ENCODE results near the gene TIE1. TPM values are rescaled to one million over a fixed set of nuclear protein-coding genes. Genes with fewer than 3 reads are reported as not detected.

Gene TIE1
- total RNA-seq, 1 donor from 2014 or later: 0.98 TPM

DNA sequence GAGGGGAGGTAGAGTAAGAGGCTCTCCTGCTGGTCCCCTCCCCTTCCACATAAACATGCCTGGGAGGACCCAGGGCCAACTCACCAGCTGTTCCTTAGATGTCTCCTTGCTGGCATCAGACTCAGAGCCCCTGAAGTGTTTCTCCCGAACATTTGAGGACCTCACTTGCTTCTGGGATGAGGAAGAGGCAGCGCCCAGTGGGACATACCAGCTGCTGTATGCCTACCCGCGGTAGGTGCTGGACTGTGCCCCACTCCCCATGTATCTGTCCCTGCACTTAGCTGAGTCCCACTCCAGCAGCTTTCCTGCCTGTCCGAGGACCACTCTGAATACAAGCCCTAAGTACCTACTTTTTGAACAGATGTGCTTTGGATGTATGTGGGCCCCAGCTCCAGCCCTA lies 37.2 kb downstream of the TIE1 start:
- Histone ChIP-seq H3K9me3 (ENCODE audit: insufficient read depth, low read depth, low read length) (no peaks in the 10 kb centered on the region), H3K4me3 (ENCODE audit: insufficient read depth, low read depth, low read length) (no peak overlapping the region), H3K27me3 (ENCODE audit: insufficient read depth, low read length) (peaks cover 2% of the 10 kb centered on the region), H2AFZ (ENCODE audit: low read depth, low read length) (no peak overlapping the region), H3K4me2 (ENCODE audit: low read length) (no peak overlapping the region), H3K9ac (ENCODE audit: low read length) (no peak overlapping the region), H3K36me3 (ENCODE audit: insufficient read depth, low read length) (no peaks in the 10 kb centered on the region), H3K27ac (ENCODE audit: low read depth, low read length) (no peak overlapping the region), H3K79me2 (ENCODE audit: insufficient read depth, low read length) (no peaks in the 10 kb centered on the region), H3K4me1 (ENCODE audit: insufficient read depth, low read length) (no peaks in the 10 kb centered on the region), H4K20me1 (ENCODE audit: insufficient read depth, low read length) (no peaks in the 10 kb centered on the region)
- Mint-ChIP-seq H3K9me3 (ENCODE audit: unreplicated experiment) (peaks cover 3% of the 10 kb centered on the region), H3K27ac (ENCODE audit: unreplicated experiment) (no peak overlapping the region), H3K4me1 (ENCODE audit: low read depth, unreplicated experiment) (no peaks in the 10 kb centered on the region), H3K4me3 (ENCODE audit: unreplicated experiment) (no peak overlapping the region), H3K36me3 (ENCODE audit: low read depth, unreplicated experiment) (no peaks in the 10 kb centered on the region), H3K27me3 (ENCODE audit: low read depth, unreplicated experiment) (peaks cover 27% of the 10 kb centered on the region)
- FAIRE-seq (no peak), DNase-seq (ENCODE audit: low read depth) (no peak)
- TF ChIP-seq, protein P1, sequence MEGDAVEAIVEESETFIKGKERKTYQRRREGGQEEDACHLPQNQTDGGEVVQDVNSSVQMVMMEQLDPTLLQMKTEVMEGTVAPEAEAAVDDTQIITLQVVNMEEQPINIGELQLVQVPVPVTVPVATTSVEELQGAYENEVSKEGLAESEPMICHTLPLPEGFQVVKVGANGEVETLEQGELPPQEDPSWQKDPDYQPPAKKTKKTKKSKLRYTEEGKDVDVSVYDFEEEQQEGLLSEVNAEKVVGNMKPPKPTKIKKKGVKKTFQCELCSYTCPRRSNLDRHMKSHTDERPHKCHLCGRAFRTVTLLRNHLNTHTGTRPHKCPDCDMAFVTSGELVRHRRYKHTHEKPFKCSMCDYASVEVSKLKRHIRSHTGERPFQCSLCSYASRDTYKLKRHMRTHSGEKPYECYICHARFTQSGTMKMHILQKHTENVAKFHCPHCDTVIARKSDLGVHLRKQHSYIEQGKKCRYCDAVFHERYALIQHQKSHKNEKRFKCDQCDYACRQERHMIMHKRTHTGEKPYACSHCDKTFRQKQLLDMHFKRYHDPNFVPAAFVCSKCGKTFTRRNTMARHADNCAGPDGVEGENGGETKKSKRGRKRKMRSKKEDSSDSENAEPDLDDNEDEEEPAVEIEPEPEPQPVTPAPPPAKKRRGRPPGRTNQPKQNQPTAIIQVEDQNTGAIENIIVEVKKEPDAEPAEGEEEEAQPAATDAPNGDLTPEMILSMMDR (IDR thresholded peaks at IDR 0.05; ENCODE audit: insufficient read depth, low read depth, low read length): no peak
- no peak for TF ChIP-seq EZH2 (IDR thresholded peaks at IDR 0.05; ENCODE audit: insufficient read depth, low read length)

DNA sequence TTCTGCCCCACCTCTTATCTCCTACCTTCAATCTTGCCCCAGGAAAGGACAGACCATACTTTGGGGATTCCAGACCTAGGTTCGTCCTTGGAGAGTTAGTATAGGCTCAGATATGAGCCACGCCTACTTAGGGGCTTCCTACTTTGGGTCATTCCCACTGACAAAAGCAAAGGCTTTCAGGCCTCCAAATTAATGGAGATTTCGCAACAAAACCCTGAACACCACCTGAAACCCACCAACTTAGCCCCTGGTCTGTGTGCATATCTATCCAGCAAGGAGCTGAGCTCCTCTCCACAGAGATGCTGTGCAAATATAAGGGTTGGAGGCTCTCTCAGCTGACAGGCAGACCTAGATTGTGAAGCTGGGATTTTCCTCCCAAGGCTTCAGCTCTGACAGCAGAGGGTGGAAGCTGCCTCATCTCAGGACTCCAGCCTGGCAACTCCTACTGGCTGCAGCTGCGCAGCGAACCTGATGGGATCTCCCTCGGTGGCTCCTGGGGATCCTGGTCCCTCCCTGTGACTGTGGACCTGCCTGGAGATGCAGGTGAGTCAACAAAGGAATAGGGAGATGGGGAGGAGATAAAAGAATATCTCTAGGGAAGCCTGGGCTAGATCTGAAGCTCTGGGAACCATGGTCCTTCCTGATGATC lies 38.9 kb downstream of the TIE1 start:
- H2AFZ ChIP-seq (ENCODE audit: low read depth, low read length): no peak overlapping the region
- no peak for FAIRE-seq

DNA sequence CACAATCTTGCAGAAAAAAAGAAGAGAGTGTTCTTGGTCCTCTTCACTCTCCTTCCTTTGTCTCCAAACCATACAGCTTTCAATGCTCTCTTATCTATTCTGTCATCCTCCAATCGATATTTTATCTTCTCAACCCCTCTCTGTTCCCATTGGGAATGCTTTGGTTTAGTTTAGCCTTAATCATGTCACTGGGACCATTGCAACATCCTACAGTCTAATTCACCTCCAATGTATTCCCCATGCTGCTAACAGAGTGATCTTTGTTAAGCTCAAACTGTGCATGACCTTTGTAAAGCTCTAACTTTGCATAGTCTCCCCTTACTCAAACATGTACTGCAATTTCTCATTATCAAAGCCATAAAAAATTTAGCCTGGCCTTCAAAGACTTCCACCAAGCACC lies 39.8 kb downstream of the TIE1 start:
- no peaks in the 10 kb centered on the region for H3K36me3 Mint-ChIP-seq (ENCODE audit: low read depth, unreplicated experiment)
- H3K4me1 ChIP-seq (ENCODE audit: insufficient read depth, low read length): no peaks in the 10 kb centered on the region
- H3K4me3 Mint-ChIP-seq (ENCODE audit: unreplicated experiment): no peak overlapping the region
- peaks cover 3% of the 10 kb centered on the region for H3K9me3 Mint-ChIP-seq (ENCODE audit: unreplicated experiment)
- H3K9me3 ChIP-seq (ENCODE audit: insufficient read depth, low read depth, low read length): no peaks in the 10 kb centered on the region
- H4K20me1 ChIP-seq (ENCODE audit: insufficient read depth, low read length): no peaks in the 10 kb centered on the region
- no peak for FAIRE-seq
- peaks cover 21% of the 10 kb centered on the region for H3K27me3 Mint-ChIP-seq (ENCODE audit: low read depth, unreplicated experiment)
- H2AFZ ChIP-seq (ENCODE audit: low read depth, low read length): no peak overlapping the region
- H3K4me1 Mint-ChIP-seq (ENCODE audit: low read depth, unreplicated experiment): no peaks in the 10 kb centered on the region
- TF ChIP-seq EZH2 (IDR thresholded peaks at IDR 0.05; ENCODE audit: insufficient read depth, low read length): no peak
- TF ChIP-seq, protein P1 (IDR thresholded peaks at IDR 0.05; ENCODE audit: insufficient read depth, low read depth, low read length): no peak
- H3K4me3 ChIP-seq (ENCODE audit: insufficient read depth, low read depth, low read length): no peak overlapping the region
- H3K9ac ChIP-seq (ENCODE audit: low read length): no peak overlapping the region
- H3K79me2 ChIP-seq (ENCODE audit: insufficient read depth, low read length): no peaks in the 10 kb centered on the region
- no peaks in the 10 kb centered on the region for H3K36me3 ChIP-seq (ENCODE audit: insufficient read depth, low read length)
- no peak overlapping the region for H3K27ac ChIP-seq (ENCODE audit: low read depth, low read length)
- H3K4me2 ChIP-seq (ENCODE audit: low read length): no peak overlapping the region
- no peak overlapping the region for H3K27ac Mint-ChIP-seq (ENCODE audit: unreplicated experiment)
- no peak for DNase-seq (ENCODE audit: low read depth)
- peaks cover 2% of the 10 kb centered on the region for H3K27me3 ChIP-seq (ENCODE audit: insufficient read depth, low read length)

More for the DNA sequence above, 38.9 kb downstream of the TIE1 start:
- DNase-seq (ENCODE audit: low read depth): no peak
- no peak overlapping the region for H3K27ac Mint-ChIP-seq (ENCODE audit: unreplicated experiment)
- H3K36me3 Mint-ChIP-seq (ENCODE audit: low read depth, unreplicated experiment): no peaks in the 10 kb centered on the region
- Histone ChIP-seq H3K27me3 (ENCODE audit: insufficient read depth, low read length) (peaks cover 2% of the 10 kb centered on the region), H4K20me1 (ENCODE audit: insufficient read depth, low read length) (no peaks in the 10 kb centered on the region), H3K9ac (ENCODE audit: low read length) (no peak overlapping the region), H3K27ac (ENCODE audit: low read depth, low read length) (no peak overlapping the region), H3K4me1 (ENCODE audit: insufficient read depth, low read length) (no peaks in the 10 kb centered on the region), H3K4me3 (ENCODE audit: insufficient read depth, low read depth, low read length) (no peak overlapping the region), H3K4me2 (ENCODE audit: low read length) (no peak overlapping the region), H3K36me3 (ENCODE audit: insufficient read depth, low read length) (no peaks in the 10 kb centered on the region), H3K79me2 (ENCODE audit: insufficient read depth, low read length) (no peaks in the 10 kb centered on the region), H3K9me3 (ENCODE audit: insufficient read depth, low read depth, low read length) (no peaks in the 10 kb centered on the region)
- H3K9me3 Mint-ChIP-seq (ENCODE audit: unreplicated experiment): peaks cover 3% of the 10 kb centered on the region
- TF ChIP-seq EZH2 (IDR thresholded peaks at IDR 0.05; ENCODE audit: insufficient read depth, low read length): no peak
- TF ChIP-seq, protein P1 (IDR thresholded peaks at IDR 0.05; ENCODE audit: insufficient read depth, low read depth, low read length): no peak
- H3K4me1 Mint-ChIP-seq (ENCODE audit: low read depth, unreplicated experiment): no peaks in the 10 kb centered on the region
- no peak overlapping the region for H3K4me3 Mint-ChIP-seq (ENCODE audit: unreplicated experiment)
- peaks cover 21% of the 10 kb centered on the region for H3K27me3 Mint-ChIP-seq (ENCODE audit: low read depth, unreplicated experiment)

All from astrocyte (in vitro differentiated cells and primary cell).